Colonic mucosa (tissue), 4 donors: ENCODE results near the gene KLHL2. TPM values are rescaled to one million over a fixed set of nuclear protein-coding genes. Genes with fewer than 3 reads are reported as not detected.
"Not testable (repeated sequence)": the region's sequence is repeated elsewhere in the genome, so short reads cannot be mapped to it uniquely, and the experiment has no call there.

Experiments
- DNase-seq: peaks from one replicate; pipeline ENCODE4 v3.0.0-alpha.2; 2020
- H3K27ac ChIP-seq: fragments of 200-600 bp; one replicate; pipeline ENCODE4 v1.8.0; 2021
- H3K27me3 ChIP-seq: fragments of 200-600 bp; one replicate; pipeline ENCODE4 v1.8.0; 2021
- H3K36me3 ChIP-seq: fragments of 200-600 bp; one replicate; pipeline ENCODE4 v1.8.0; 2021
- H3K4me1 ChIP-seq: fragments of 200-600 bp; one replicate; pipeline ENCODE4 v1.8.0; 2021; ENCODE audit warnings: mild to moderate bottlenecking
- H3K4me3 ChIP-seq: fragments of 200-600 bp; one replicate; pipeline ENCODE4 v1.8.0; 2021
- H3K9ac ChIP-seq, 2 donors: one replicate each; pipeline ENCODE4 v1.7.0; 2013; ENCODE audit warnings: control low read depth in 2 of 2, low read depth in 2 of 2, low read length in 2 of 2
- H3K9me3 ChIP-seq: fragments of 200-600 bp; one replicate; pipeline ENCODE4 v1.8.0; 2021
- intact Hi-C: fragments of 100-400 bp; cut with DNase I; formaldehyde crosslinking; loops from one replicate; pipeline ENCODE4 v1.14.1; 2022
- total RNA-seq, 2 donors: library from RNA; stranded (reverse); fragmentation: NEBNext Ultra II Directional in 1 of 2; extraction: Animal tissue kit (Norgen Biotek cat#: 25700) in 1 of 2; gene quantifications; one replicate each; pipeline ENCODE4 v1.2.1, GENCODE V29; 2021
- TF ChIP-seq, protein P1 (sequence below): fragments of 200-600 bp; IDR thresholded peaks from one replicate; pipeline ENCODE4 v1.8.0; 2022; ENCODE audit warnings: antibody characterized with exemption, mild to moderate bottlenecking
- donor health status: healthy.
- donor health status: DM: no; HTN: no; CAD: no.
- donor health status: DM: no; HTN: no; CAD: no.

KLHL2 gene, protein sequence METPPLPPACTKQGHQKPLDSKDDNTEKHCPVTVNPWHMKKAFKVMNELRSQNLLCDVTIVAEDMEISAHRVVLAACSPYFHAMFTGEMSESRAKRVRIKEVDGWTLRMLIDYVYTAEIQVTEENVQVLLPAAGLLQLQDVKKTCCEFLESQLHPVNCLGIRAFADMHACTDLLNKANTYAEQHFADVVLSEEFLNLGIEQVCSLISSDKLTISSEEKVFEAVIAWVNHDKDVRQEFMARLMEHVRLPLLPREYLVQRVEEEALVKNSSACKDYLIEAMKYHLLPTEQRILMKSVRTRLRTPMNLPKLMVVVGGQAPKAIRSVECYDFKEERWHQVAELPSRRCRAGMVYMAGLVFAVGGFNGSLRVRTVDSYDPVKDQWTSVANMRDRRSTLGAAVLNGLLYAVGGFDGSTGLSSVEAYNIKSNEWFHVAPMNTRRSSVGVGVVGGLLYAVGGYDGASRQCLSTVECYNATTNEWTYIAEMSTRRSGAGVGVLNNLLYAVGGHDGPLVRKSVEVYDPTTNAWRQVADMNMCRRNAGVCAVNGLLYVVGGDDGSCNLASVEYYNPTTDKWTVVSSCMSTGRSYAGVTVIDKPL
- total RNA-seq, result 10 to 100 TPM in 1 of 2 donors, 1 to 10 TPM in 1; 8.6 to 11.1 TPM

DNA sequence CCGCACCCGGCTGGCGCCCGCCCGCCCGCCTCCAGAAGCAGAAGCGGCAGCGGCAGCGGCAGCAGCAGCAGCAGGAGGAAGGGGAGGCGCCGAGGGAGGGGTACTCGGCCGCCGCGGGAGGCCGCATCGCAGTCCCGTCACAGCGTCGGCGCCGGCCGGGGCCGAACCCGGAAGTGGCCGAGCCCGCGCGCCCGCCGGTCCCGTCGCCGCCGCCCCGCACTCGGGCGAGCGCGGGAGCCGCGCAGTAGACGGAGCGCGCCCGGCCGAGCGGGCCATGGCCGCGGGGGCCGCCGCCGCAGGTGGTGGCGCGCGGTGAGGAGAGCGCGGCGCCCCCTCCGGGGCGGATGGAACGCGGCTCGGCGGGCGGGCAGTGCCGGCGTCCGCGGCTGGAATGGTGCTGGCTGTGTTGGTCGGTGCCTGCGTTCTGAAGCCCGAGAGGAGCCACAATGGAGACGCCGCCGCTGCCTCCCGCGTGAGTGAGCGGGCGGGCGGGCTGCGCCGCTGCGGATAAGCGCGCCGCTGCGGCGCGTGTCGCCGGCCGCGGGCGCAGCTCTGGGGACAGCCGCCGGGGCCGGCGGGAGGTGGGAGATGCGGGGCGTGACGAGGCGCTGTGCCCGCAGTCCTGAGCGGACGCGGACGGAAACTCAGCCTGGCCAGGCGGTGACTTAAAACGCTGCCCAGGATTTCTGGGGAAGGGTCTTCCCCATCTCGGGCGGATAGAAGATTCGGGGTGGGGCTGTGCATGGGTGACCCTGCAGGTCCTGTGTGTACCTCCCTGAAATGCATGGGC lies at the start of gene KLHL2:
Gene KLHL2 (plus strand): TSS at position 131 of the 790 bp plus-strand sequence. CDS start 316 bp downstream, at position 447.
- Histone ChIP-seq H3K9ac (peak within 1 kb of the TSS; percentile 72 to 92), H3K27me3 (no peaks in the 10 kb centered on the region), H3K36me3 (no peaks in the 10 kb centered on the region), H3K4me1 (no peaks in the 10 kb centered on the region), H3K4me3 (peak within 1 kb of the TSS; percentile 63), H3K27ac (peak within 1 kb of the TSS; percentile 77), H3K9me3 (no peaks in the 10 kb centered on the region)
- peak; percentile 69 for DNase-seq
- intact Hi-C loops, result loop anchor here (10.0 kb wide), 1 partner anchor 117 kb away; the partner anchor contains the start of gene MSMO1
- TF ChIP-seq, protein P1, sequence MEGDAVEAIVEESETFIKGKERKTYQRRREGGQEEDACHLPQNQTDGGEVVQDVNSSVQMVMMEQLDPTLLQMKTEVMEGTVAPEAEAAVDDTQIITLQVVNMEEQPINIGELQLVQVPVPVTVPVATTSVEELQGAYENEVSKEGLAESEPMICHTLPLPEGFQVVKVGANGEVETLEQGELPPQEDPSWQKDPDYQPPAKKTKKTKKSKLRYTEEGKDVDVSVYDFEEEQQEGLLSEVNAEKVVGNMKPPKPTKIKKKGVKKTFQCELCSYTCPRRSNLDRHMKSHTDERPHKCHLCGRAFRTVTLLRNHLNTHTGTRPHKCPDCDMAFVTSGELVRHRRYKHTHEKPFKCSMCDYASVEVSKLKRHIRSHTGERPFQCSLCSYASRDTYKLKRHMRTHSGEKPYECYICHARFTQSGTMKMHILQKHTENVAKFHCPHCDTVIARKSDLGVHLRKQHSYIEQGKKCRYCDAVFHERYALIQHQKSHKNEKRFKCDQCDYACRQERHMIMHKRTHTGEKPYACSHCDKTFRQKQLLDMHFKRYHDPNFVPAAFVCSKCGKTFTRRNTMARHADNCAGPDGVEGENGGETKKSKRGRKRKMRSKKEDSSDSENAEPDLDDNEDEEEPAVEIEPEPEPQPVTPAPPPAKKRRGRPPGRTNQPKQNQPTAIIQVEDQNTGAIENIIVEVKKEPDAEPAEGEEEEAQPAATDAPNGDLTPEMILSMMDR, result no peak

DNA sequence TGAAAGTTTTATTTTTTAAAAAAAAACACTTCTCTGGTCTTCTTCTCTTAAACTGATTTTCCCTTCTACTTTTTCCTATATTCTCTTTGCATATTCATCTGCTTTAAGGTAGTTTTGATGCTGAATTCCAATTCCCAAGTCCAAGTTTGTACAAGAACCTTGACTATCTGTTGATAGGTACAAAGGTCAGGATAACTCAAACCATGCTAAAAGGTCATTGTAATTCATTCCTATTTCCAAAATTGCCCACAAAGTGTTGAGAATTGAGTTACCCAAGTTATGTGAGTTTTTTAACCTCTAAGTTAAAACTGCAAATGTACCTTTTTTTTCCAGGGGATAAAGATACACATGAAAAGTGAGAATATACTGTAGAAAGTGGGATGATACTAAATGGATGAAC lies 48.6 kb upstream of the KLHL2 start:
- Histone ChIP-seq H3K4me3 (no peak overlapping the region), H3K36me3 (no peaks in the 10 kb centered on the region), H3K4me1 (no peaks in the 10 kb centered on the region), H3K9ac (no peak overlapping the region), H3K27ac (no peak overlapping the region), H3K9me3 (no peaks in the 10 kb centered on the region), H3K27me3 (no peaks in the 10 kb centered on the region)
- no peak for DNase-seq
- intact Hi-C loops, result no loop called here
- TF ChIP-seq, protein P1, result no peak

DNA sequence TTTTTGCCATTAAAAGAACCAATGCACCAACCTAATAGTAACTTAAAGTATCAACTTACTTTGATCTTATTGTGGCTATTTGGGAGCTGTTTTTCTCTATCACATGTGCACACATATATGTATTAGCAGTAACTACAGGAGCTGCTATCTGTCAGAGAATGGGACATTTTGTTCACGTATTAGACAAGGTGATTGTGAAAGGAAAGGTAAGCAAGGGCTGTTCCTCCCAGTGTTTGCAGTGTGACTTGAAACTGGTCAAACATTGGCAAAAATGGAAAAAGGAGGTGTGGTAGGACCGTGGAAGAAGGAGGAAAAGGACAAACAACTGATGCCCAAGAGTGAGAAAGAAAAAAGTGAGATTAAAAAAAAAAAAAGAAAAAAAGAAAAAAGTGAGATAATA lies 43.1 kb upstream of the KLHL2 start:
- no peak for DNase-seq
- Histone ChIP-seq H3K9ac (no peak overlapping the region), H3K27me3 (no peaks in the 10 kb centered on the region), H3K4me3 (no peak overlapping the region), H3K9me3 (no peaks in the 10 kb centered on the region), H3K36me3 (no peaks in the 10 kb centered on the region), H3K27ac (no peak overlapping the region), H3K4me1 (no peaks in the 10 kb centered on the region)
- TF ChIP-seq, protein P1, result no peak
- intact Hi-C loops, result no loop called here

DNA sequence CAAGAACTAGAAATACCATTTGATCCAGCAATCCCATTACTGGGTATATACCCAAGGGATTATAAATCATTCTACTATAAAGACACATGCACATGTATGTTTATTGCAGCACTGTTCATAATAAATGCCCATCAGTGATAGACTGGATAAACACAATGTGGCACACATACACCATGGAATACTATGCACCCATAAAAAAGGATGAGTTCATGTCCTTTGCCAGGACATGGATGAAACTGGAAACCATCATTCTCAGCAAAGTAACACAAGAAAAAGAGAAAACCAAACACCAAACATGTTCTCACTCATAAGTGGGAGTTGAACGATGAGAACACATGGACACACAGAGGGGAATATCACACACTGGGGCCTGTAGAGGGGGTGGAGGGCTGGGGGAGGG lies 40.5 kb upstream of the KLHL2 start:
- H3K27me3 ChIP-seq, H3K4me3 ChIP-seq, H3K36me3 ChIP-seq, DNase-seq, H3K9ac ChIP-seq, intact Hi-C loops, H3K27ac ChIP-seq, H3K9me3 ChIP-seq, H3K4me1 ChIP-seq: not testable (repeated sequence)

DNA sequence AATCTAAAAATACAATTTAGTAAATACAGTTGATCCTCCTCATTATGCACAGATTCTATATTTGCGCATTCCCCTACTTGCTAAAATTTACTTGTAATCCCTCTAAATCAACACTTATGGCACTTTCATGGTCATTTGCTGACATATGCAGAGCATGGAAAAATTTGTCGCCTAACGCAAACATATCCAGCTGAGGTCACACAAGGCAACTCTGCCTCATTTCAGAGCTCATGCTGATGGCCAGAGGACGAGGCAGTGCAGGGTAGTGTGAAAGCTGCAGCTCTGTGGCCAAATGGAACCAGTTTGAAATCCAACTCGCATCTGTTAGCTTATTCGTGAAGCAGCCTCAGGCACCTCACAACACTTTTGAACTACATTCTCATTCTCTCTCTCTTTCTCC lies 39.7 kb upstream of the KLHL2 start:
- intact Hi-C loops, result no loop called here

More for the DNA sequence above, 39.7 kb upstream of the KLHL2 start:
- Histone ChIP-seq H3K27me3 (no peaks in the 10 kb centered on the region), H3K9me3 (no peaks in the 10 kb centered on the region), H3K4me1 (no peaks in the 10 kb centered on the region), H3K27ac (no peak overlapping the region), H3K4me3 (no peak overlapping the region), H3K9ac (no peak overlapping the region), H3K36me3 (no peaks in the 10 kb centered on the region)
- DNase-seq, result no peak
- TF ChIP-seq, protein P1, result no peak
